Osteoblast (primary cell): Measurements from ENCODE around the gene SLC22A17. TPM values are rescaled to one million over a fixed set of nuclear protein-coding genes. Genes with fewer than 3 reads are reported as not detected.
A peak's percentile ranks its signal among the peaks of the same experiment; 100 is the strongest.

ENCODE experiments used
- DNase-seq: peaks from one replicate; pipeline ENCODE4 v3.0.0; 2011; ENCODE audit warnings: low spot score, mixed read lengths; ENCODE audit not compliant: insufficient read length; ENCODE audit errors: missing footprints
- H2AFZ ChIP-seq: 2 replicates; pipeline ENCODE4 v1.6.0; 2011; ENCODE audit warnings: mild to moderate bottlenecking, low read length
- H3K27ac ChIP-seq: 2 replicates; pipeline ENCODE4 v1.5.1; 2011; ENCODE audit warnings: mild to moderate bottlenecking, low read depth, low read length, moderate library complexity
- H3K27me3 ChIP-seq: 2 replicates; pipeline ENCODE4 v1.6.0; 2012; ENCODE audit warnings: mild to moderate bottlenecking, control low read depth, inconsistent platforms, low read length, moderate library complexity; ENCODE audit not compliant: insufficient read depth
- H3K36me3 ChIP-seq: 2 replicates; pipeline ENCODE4 v1.5.1; 2011; ENCODE audit warnings: mild to moderate bottlenecking, low read length, control low read depth, moderate library complexity; ENCODE audit not compliant: insufficient read depth
- H3K4me1 ChIP-seq: 2 replicates; pipeline ENCODE4 v1.5.1; 2011; ENCODE audit warnings: mild to moderate bottlenecking, low read length, control low read depth, moderate library complexity; ENCODE audit not compliant: insufficient read depth
- H3K4me2 ChIP-seq: 2 replicates; pipeline ENCODE4 v1.6.0; 2011; ENCODE audit warnings: mild to moderate bottlenecking, low read length; ENCODE audit not compliant: insufficient read depth
- H3K4me3 ChIP-seq: fragments of 200-600 bp; sonication (generic); 3 replicates; pipeline ENCODE4 v1.5.1; 2012; ENCODE audit warnings: mild to moderate bottlenecking, low read length, inconsistent platforms; ENCODE audit not compliant: insufficient read depth
- H3K79me2 ChIP-seq: 2 replicates; pipeline ENCODE4 v1.6.0; 2012; ENCODE audit warnings: mild to moderate bottlenecking, low read length, control low read depth, inconsistent platforms; ENCODE audit not compliant: insufficient read depth
- H3K9me3 ChIP-seq: 2 replicates; pipeline ENCODE4 v1.5.1; 2011; ENCODE audit warnings: low read depth, low read length, control low read depth
- H4K20me1 ChIP-seq: 2 replicates; pipeline ENCODE4 v1.6.0; 2012; ENCODE audit warnings: mild to moderate bottlenecking, low read length, control low read depth; ENCODE audit not compliant: insufficient read depth
- CTCF ChIP-seq: IDR thresholded peaks from 2 replicates; pipeline ENCODE4 v1.5.1; 2011; ENCODE audit warnings: mild to moderate bottlenecking, low read depth, low read length, moderate library complexity; ENCODE audit errors: extremely low read depth
- total RNA-seq: library from RNA; depleted of rRNA; stranded (reverse); fragments of >200 nt; gene quantifications from 2 replicates; pipeline ENCODE4 v1.2.3, GENCODE V29; 2012

The SLC22A17 gene
- total RNA-seq, 1 donor: 18.1 TPM

GRCh38 chr14:23361320-23361719 is 8.6 kb upstream of the SLC22A17 start:
- no peak for TF ChIP-seq CTCF
- Histone ChIP-seq H3K27me3 (no peaks in the 10 kb centered on the region), H3K27ac (peak overlapping the region; percentile 46), H3K79me2 (peaks cover 4% of the 10 kb centered on the region), H3K4me2 (no peak overlapping the region), H3K9me3 (no peaks in the 10 kb centered on the region), H2AFZ (no peak overlapping the region), H4K20me1 (no peaks in the 10 kb centered on the region), H3K4me3 (no peak overlapping the region), H3K36me3 (peaks cover 12% of the 10 kb centered on the region), H3K4me1 (peaks cover 5% of the 10 kb centered on the region)
- DNase-seq: peak; percentile 95

GRCh38 chr14:23360496-23360895 is 7.8 kb upstream of the SLC22A17 start:
- H3K4me2 ChIP-seq: no peak overlapping the region
- H3K79me2 ChIP-seq: peaks cover 4% of the 10 kb centered on the region
- no peak overlapping the region for H3K4me3 ChIP-seq
- no peak overlapping the region for H2AFZ ChIP-seq
- peaks cover 12% of the 10 kb centered on the region for H3K36me3 ChIP-seq
- peak; percentile 64 for DNase-seq
- H3K9me3 ChIP-seq: no peaks in the 10 kb centered on the region
- H3K4me1 ChIP-seq: peaks cover 5% of the 10 kb centered on the region
- peak; percentile 8 for TF ChIP-seq CTCF
- no peaks in the 10 kb centered on the region for H3K27me3 ChIP-seq
- no peak overlapping the region for H3K27ac ChIP-seq
- no peaks in the 10 kb centered on the region for H4K20me1 ChIP-seq

GRCh38 chr14:23359722-23360447 is 7.2 kb upstream of the SLC22A17 start:
- H3K9me3 ChIP-seq: no peaks in the 10 kb centered on the region
- H3K36me3 ChIP-seq: peaks cover 12% of the 10 kb centered on the region
- no peaks in the 10 kb centered on the region for H3K27me3 ChIP-seq
- peaks cover 5% of the 10 kb centered on the region for H3K4me1 ChIP-seq
- no peak overlapping the region for H3K4me3 ChIP-seq
- no peak for TF ChIP-seq CTCF
- H3K4me2 ChIP-seq: no peak overlapping the region
- no peak overlapping the region for H2AFZ ChIP-seq
- no peaks in the 10 kb centered on the region for H4K20me1 ChIP-seq
- peak; percentile 25 for DNase-seq
- H3K79me2 ChIP-seq: peaks cover 4% of the 10 kb centered on the region
- no peak overlapping the region for H3K27ac ChIP-seq

- peak; percentile 15 for DNase-seq
- no peak overlapping the region for H3K4me2 ChIP-seq
- H4K20me1 ChIP-seq: no peaks in the 10 kb centered on the region
- no peak for TF ChIP-seq CTCF
- H3K4me3 ChIP-seq: no peak overlapping the region
- H3K79me2 ChIP-seq: peaks cover 2% of the 10 kb centered on the region
- H3K9me3 ChIP-seq: no peaks in the 10 kb centered on the region
- H3K27me3 ChIP-seq: no peaks in the 10 kb centered on the region
- H3K36me3 ChIP-seq: peaks cover 12% of the 10 kb centered on the region
- H2AFZ ChIP-seq: no peak overlapping the region
- no peak overlapping the region for H3K27ac ChIP-seq
- H3K4me1 ChIP-seq: peaks cover 5% of the 10 kb centered on the region
Measured at GRCh38 chr14:23359167-23359626, 6.5 kb upstream of the SLC22A17 start.
